Measurements from ENCODE around the gene VANGL2.

The VANGL2 gene

GRCh38 chr1:160429125-160429561, 28.8 kb downstream of the VANGL2 start:
- DNase-seq = no peak

- DNase-seq = no peak
These were observed 29.6 kb downstream of the VANGL2 start for GRCh38 chr1:160429702-160430535.

DNA sequence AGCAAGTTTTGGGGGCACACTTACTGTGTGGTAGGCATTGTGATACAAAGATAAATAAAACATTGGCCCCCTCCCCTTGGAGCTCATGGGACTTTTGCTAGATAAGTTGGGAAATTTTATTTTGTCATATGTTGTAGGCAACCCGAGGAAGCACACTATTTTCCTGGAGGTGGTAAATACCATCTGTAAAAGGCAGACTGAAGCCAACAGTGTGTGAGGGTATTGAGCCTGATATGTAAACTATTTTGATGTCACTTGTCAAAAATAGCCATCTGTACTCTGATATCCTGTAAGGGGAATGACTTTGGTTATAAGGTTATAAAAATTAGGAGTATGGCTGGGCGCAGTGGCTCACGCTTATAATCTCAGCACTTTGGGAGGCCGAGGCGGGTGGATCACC, 30.6 kb downstream of the VANGL2 start:
- no peak for DNase-seq

DNA sequence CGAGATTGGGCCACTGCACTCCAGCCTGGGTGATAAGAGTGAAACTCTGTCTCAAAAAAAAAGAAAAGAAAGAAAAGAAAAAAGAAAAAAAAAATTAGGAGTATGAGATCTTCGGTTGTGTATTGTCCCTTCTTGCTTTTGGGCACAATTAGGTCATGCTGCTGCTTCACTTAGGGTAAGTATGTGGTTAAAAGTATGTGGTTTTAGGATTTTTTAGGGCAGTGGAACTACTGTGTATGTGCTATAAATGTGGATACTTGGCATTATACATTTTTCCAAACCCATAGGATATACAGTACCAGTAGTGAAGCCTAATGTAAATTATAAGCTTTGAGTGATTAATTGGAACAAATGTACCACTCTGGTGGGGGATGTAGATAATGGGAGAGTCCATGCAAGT, 31.2 kb downstream of the VANGL2 start:
- no peak for DNase-seq

GRCh38 chr1:160432371-160432786, 32.0 kb downstream of the VANGL2 start:
- DNase-seq = no peak

DNA sequence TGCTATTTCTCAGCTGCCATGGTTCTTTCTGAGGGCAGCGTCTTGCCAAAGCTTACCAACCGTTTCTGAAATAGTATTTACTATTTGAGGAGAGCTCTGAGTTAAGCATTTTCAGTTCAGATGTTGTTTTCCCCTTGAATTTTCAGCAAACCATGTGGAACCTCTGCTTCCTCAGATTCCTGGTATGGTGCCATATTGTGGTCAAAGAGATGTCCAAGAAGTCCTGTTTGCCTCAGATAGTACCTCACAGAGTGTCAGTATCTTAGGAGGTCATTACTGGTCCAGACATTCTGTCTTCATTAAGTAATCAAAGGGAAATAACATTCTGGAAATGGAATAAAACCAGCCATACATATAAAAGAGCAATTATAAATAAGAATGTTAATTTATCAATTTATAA, 36.6 kb downstream of the VANGL2 start:
- no peak for DNase-seq

DNA sequence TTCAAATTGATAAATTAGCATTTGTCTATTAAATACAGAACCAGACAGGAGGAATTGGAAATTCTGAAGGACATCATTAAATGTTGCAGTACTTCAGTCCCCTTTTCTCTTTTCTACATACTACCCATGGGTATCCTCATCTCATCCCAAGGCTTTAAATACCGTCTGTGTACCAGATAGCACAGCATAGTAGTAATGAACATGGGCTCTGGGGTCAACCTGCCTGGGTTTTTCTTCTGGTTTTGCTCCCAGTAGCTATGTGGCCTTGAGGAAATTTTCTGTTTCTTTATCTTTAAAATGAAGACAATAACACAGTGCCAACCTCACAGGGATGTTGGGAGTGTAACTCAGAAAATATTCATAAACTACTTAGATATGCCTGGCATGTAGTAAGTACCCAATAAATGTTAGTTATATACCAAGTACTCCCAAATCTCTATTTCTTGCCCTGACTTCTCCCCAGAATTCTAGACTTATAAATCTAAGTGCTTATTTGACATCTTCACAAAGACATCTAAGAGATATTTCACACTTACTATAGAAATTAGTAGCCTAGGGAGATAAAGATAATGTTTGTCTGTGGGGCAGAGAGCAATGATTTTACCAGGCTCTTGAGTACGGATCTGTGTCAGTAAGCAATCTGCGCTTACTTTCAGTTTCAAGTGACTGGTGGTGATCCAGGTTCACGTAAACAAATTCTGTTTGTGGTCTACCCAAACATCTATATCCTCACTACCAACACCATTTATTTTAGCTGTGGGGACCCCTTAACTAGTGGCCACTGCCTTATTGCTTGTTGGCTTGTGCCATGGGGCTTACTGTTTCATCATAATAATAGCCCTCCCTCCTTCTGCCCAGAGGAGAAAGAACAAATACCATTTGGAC, 37.3 kb downstream of the VANGL2 start:
- no peak for DNase-seq

- no peak for DNase-seq
These were observed 38.1 kb downstream of the VANGL2 start for GRCh38 chr1:160438317-160438918.

- no peak for DNase-seq
These were observed 38.6 kb downstream of the VANGL2 start for GRCh38 chr1:160438935-160439334.

DNA sequence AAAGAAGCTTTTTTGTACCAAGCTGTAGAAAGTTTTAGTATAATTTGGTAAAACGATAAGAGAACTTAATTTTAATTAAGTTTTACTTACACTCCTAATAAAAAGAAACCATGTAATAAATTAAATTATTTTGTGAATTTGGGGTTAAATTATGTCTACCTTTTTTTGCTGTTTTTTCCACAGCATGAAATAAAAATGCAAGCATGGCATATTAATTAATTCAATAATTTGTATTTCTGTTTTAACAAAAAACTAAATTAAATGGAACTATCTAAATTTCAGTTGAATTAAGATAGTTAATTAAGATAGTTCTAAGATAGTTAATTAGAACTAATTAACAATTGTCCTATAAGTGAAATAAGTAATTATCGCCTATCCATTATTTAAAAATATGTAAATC, 39.4 kb downstream of the VANGL2 start:
- no peak for DNase-seq

GRCh38 chr1:160446945-160447600, 46.7 kb downstream of the VANGL2 start:
- DNase-seq = no peak

GRCh38 chr1:160449494-160449893, 49.1 kb downstream of the VANGL2 start:
- no peak for DNase-seq

GRCh38 chr1:160451119-160451858, 50.9 kb downstream of the VANGL2 start:
- no peak for DNase-seq

DNA sequence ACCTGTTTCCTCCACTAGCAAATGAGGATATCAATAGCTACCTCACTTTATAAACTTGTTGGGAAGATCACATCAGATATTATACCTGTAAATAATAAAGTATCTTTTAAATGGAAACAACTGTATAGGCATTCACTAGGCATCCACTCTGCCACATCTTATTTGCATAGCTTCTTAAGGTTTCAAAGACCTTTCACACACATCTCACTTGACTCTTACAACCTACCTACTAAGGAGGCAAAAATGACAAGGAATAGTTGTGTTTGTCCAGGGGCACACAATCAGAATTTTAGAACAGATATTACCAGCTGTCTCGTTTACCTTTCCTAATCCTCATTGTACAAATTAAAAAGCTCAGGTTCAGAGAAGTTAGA, 51.5 kb downstream of the VANGL2 start:
- DNase-seq = no peak

GRCh38 chr1:160453443-160453842, 53.1 kb downstream of the VANGL2 start:
- no peak for DNase-seq

DNA sequence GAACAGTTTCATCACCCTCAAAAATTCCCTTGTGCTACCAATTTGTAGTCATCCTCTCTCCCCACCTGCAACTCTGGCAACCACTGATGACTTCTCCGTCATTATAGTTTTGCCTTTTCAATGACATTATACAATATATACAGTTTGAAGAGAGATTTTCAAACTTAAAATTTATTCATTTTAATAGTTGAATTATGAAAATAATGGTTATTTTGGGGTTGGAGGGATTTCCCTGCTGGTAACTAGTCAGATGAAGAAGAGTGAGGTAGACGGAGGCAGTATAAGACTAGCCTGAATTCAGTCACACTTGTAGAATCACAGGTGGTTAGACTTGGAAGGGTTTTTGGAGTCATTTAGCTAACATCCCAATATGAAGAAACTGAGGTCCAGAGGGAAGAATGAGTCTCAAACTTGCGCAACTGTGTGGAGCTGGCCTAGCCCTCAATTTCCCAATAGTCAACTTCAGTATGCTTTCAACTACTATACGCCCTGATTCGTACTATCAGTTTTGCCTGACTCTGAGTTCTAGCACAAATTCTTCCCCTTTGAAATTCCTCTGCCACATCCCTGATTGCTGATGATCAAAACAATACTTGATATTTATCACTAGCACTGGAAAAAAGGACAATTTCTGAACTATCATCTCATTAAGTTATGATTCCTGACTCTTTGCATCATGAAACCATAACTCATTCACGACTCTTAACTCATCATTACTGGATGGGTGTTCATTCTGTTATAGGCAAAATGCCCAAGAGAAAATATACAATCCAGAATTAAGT, 54.2 kb downstream of the VANGL2 start:
- DNase-seq = no peak

DNA sequence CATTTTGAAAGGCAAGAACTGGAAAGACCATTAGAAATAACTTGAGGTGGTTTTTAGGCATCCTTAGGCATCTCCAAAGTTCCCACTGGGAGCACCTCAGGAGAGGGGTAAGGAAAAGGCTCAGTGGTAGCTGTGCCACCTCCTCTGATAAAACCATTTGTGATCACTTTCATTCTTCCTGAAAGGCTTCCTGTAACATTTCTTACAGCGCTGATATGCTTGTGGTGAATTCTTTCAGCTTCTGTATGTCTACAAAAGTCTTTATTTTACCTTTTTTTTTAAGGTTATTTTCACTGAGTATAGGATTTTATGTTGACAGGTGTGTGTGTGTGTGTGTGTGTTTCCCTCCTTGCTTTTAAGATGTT, 54.8 kb downstream of the VANGL2 start:
- DNase-seq = no peak

DNA sequence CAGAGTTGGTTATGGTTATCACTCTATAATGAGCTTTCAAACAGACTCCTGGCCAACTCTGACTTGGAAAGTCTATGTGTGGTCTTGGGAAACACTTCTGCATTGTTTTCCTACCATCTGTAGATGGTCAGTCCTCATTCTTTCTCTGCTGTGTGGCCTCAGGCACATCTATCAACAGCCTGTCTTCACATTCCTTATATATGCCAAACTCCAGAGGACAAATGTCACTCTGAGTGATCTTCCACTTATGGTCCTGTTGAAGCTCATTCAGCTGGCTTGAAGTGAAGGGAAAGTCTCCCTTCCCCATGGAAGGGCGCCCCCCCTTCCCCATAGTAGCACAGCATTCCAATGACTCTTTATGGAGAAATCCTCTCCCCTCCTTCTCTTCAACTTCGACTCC, 58.7 kb downstream of the VANGL2 start:
- no peak for DNase-seq

DNA sequence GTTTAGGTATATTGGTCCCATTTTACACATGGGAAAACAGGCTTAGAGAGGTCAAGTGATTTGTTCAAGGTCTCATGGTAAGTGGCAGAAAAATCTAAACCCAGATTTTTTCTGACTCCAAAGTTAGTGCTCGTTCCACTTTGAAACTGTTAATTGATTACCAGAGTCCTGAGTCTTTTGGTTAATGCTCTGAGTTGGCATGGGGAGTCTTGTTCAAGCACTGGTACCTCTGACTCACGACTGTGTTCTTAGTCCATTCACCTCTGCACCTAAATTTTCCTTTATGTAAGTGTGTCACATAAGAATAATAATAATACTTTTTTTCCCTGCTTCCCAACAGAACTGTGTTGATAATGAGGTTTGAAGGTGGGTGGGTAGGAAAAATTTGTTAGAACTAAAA, 59.3 kb downstream of the VANGL2 start:
- DNase-seq = no peak

DNA sequence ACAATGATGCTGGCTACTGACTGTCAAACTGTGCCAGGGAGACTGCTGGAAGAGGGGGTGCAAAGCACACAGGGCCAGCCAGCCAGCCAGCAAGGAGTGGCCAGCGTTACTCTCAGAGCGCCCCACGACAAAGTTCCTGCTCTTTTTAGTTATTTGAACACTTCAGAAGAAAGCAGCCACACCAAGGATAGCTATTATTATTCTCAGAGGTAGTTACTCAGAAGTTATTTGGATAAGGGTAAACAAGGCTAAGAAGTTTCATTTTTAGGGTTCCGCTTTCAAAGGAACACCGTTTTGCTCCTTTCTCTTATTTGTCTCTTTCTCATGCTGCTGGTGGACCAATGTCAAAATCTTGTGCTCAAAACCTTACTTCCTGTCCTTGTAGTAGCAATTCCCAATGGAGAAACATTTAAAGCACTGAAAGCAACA, 59.9 kb downstream of the VANGL2 start:
- no peak for DNase-seq

DNA sequence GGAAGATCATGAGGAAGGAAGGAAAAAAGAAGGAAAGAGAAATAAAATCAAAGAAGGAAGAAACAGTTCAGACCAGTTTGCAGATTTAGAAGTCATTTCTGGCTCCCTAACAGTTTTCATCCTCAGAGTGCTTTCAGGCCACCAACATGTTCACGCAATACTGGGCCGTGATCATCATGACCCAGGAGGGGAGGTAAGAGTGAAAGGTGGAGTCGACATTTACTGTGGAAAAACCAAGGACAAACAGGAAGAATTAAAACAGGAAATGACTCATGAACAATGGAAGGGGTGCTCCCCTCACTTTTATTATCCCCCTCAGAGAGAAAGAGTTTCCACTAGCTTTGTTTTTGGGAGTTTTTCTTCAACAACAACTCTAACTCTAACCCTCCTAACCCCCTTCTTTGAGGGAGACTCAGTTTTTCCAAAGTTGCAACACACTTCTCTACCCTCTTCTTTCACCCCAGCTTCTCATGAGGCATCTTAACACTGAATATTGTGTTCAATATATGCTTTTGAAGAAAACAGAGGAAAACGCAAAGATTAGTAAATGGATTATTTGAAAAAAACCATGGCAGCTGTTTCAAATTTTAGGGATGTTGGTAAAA, 60.4 kb downstream of the VANGL2 start:
- DNase-seq = no peak

Measured in AML-193 (cell line).